ENCODE data around the gene XYLB.
A peak's percentile ranks its signal among the peaks of the same experiment; 100 is the strongest.

XYLB gene

DNA sequence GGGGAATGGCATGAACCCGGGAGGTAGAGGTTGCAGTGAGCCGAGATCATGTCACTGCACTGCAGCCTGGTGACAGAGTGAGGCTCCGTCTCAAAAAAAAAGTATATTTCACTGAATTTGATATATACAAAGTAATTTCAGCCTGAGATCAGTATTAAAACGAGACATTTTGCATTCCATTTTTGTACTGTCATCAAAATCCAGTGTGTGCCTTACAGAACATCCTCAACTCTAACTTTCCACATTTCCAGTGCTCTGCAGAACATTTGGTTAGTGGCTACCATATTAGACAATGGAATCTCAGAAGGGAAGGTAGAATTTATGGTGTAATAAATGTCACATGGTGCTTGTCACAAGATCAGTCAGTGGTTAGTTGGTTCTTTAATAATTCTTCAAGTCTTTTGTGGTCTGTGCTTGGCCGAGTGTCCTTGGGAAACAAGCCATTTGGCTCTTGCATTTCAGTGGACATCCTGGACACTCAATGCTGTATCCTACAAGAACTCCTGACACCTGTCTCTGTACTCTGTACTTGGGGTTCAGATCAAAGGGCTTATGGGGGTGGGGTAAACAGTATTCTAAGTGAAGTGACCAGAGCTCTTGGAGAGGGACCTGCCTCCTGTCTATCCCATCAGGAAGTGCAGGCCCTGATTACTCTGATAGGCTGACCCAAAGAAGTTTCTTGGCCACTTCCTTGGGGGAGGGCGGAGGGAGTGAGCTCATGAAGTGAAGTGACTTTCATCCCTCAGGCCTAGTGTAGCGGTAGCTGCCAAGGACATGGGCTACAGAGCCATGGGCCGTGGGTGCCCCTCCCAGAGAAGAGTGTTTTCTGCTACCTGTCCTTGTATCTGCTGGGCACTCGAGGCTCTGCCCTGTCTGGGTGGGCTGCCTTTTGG lies 110.8 kb downstream of the XYLB start:
- H3K4me3 ChIP-seq (ENCODE audit: low read depth, low read length): no peak overlapping the region
- DNase-seq (ENCODE audit: low read depth): peak; percentile 17
- no peak for TF ChIP-seq CTCF (conservative IDR thresholded peaks at IDR 0.05; ENCODE audit: low read depth, low read length)

DNA sequence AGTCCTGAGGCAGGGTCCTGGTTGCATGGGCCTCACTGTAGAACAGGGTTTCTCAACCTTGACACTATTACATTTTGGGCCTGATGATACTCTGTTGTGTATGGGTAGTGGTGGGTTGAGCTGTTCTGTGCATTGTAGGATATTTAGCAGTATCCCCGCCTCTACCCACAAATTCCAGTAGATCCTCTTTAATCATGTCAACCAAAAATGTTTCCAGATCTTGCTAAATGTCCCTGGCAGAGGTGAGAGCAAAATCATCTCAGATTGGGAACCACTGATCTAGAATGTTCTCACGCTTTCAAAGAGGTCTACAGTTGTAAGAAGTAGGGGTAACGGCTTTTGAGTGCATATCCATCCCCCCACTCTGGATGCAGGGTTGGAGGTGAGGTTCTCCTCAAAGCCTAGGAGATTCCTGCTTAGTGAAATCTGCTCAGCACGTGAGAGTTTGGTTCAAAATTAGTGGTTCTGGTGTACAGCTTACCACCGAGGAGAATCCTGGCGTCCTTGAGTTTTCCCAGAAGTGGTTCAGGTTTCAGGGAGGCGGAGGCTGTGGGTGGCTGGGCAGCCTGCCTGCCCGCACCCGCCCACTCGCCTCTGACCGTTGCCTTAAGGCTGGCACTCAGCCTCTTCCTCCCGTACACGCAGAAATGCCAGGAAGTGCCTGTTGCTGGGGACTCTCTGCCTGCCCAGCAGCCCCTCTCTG lies 112.4 kb downstream of the XYLB start:
- no peak for DNase-seq (ENCODE audit: low read depth)
- H3K4me3 ChIP-seq (ENCODE audit: low read depth, low read length): no peak overlapping the region
- no peak for TF ChIP-seq CTCF (conservative IDR thresholded peaks at IDR 0.05; ENCODE audit: low read depth, low read length)

GRCh38 chr3:38459499-38460048 lies 113.0 kb downstream of the XYLB start:
- no peak for DNase-seq (ENCODE audit: low read depth)
- H3K4me3 ChIP-seq (ENCODE audit: low read depth, low read length): no peak overlapping the region
- no peak for TF ChIP-seq CTCF (conservative IDR thresholded peaks at IDR 0.05; ENCODE audit: low read depth, low read length)

- DNase-seq (ENCODE audit: low read depth): no peak
- no peak for TF ChIP-seq CTCF (conservative IDR thresholded peaks at IDR 0.05; ENCODE audit: low read depth, low read length)
Observed at GRCh38 chr3:38460377-38461270, 114.0 kb downstream of the XYLB start.

More at GRCh38 chr3:38460377-38461270, 114.0 kb downstream of the XYLB start:
- H3K4me3 ChIP-seq (ENCODE audit: low read depth, low read length): no peak overlapping the region

Data from choroid plexus epithelial cell (primary cell).